ENCODE results near the gene PRR29.

DNA sequence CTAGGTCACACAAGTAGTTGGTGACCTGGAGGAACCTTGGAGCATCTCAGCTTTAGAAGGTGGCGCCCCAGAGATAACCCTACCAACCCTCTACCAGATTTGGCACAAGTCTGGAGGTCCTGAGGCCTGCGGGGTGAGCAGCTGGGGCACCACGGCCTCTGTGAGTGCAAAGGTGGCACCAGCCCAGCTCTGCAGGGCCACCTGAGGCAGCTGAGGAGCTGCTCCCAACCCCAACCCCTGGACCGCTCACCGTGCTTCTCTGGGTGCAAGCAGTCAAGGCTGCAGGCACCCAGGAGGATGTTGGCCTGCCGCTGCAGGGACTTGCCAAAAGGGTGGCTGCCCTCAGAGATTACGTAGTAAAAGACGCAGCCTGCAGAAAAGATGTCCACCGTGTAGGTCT lies 50.7 kb downstream of the PRR29 start:
- TF ChIP-seq CTCF (IDR thresholded peaks at IDR 0.05) (no peak), POLR2A (IDR thresholded peaks at IDR 0.05) (no peak)
